Renal cortical epithelial cell (primary cell): ENCODE results near the gene HOPX. TPM values are rescaled to one million over a fixed set of nuclear protein-coding genes. Genes with fewer than 3 reads are reported as not detected.
"Not testable (repeated sequence)": the region's sequence is repeated elsewhere in the genome, so short reads cannot be mapped to it uniquely, and the experiment has no call there.

Experiments used
- DNase-seq: peaks from one replicate; pipeline ENCODE4 v3.0.0-alpha.2; 2011; ENCODE audit warnings: low read depth
- total RNA-seq: library from RNA; depleted of rRNA; stranded (reverse); fragments of >200 nt; gene quantifications from 2 replicates; pipeline ENCODE4 v1.2.3, GENCODE V29; 2014

The HOPX gene
- total RNA-seq, 1 donor from 2014 or later = 7.5 TPM

- DNase-seq = no peak
Measured at GRCh38 chr4:56688094-56688647, 7.1 kb upstream of the HOPX start.

GRCh38 chr4:56686537-56687231, 5.6 kb upstream of the HOPX start:
- DNase-seq = no peak

- no peak for DNase-seq
Measured at GRCh38 chr4:56684320-56685050, 3.4 kb upstream of the HOPX start.

- no peak for DNase-seq
Measured at GRCh38 chr4:56683455-56683854, 2.4 kb upstream of the HOPX start.

GRCh38 chr4:56681853-56682525, 893 bp upstream of the HOPX start:
- no peak for DNase-seq

GRCh38 chr4:56680266-56680665, 830 bp downstream of the HOPX start:
- DNase-seq = no peak

- DNase-seq = no peak
Measured at GRCh38 chr4:56677711-56678110, 3.4 kb downstream of the HOPX start.

- DNase-seq = peak; percentile 41
Measured at GRCh38 chr4:56674984-56675383, 6.1 kb downstream of the HOPX start.

GRCh38 chr4:56671860-56672259, 9.2 kb downstream of the HOPX start:
- peak; percentile 90 for DNase-seq

GRCh38 chr4:56671373-56671772, 9.7 kb downstream of the HOPX start:
- DNase-seq = peak; percentile 60

- no peak for DNase-seq
Measured at GRCh38 chr4:56668267-56668666, 12.8 kb downstream of the HOPX start.

GRCh38 chr4:56667396-56667795, 13.7 kb downstream of the HOPX start:
- not testable (repeated sequence) for DNase-seq

- peak; percentile 22 for DNase-seq
Measured at GRCh38 chr4:56666279-56666678, 14.8 kb downstream of the HOPX start.

GRCh38 chr4:56665781-56666180, 15.3 kb downstream of the HOPX start:
- DNase-seq = no peak

- DNase-seq = no peak
Measured at GRCh38 chr4:56662782-56663468, 18.2 kb downstream of the HOPX start.

GRCh38 chr4:56659946-56660345, 21.1 kb downstream of the HOPX start:
- no peak for DNase-seq

GRCh38 chr4:56658528-56658927, 22.6 kb downstream of the HOPX start:
- peak; percentile 47 for DNase-seq

- no peak for DNase-seq
Measured at GRCh38 chr4:56657818-56658217, 23.3 kb downstream of the HOPX start.

- DNase-seq = no peak
Measured at GRCh38 chr4:56657128-56657527, 24.0 kb downstream of the HOPX start.

- DNase-seq = no peak
Measured at GRCh38 chr4:56656346-56656643, 24.8 kb downstream of the HOPX start.

- no peak for DNase-seq
Measured at GRCh38 chr4:56655627-56656345, 25.3 kb downstream of the HOPX start.
